GM12878 (cell line): ENCODE measurements around the gene CACNA1B. TPM values are rescaled to one million over a fixed set of nuclear protein-coding genes. Genes with fewer than 3 reads are reported as not detected.

Source experiments
- ATAC-seq: fragments of 200-7000 bp; cut with Tn5 transposase; 3 replicates; pipeline ENCODE4 v1.9.1; 2020; ENCODE audit warnings: mild to moderate bottlenecking, moderate library complexity
- BruUV-seq: library from RNA; stranded (reverse); fragments of 400-500 nt; replicated peaks from 2 replicates; lab custom pipeline; 2021; lab: Mats Ljungman, UMichigan
- CTCF ChIA-PET: fragments of 300-600 bp; sonication (Branson Sonifier 250); formaldehyde crosslinking; extraction: SDS; loops from one replicate; lab custom pipeline; 2021; ENCODE audit warnings: inconsistent platforms; lab: Yijun Ruan, JAX
- POLR2A ChIA-PET: fragments of 350-600 bp; formaldehyde crosslinking; extraction: SDS; loops from one replicate; lab custom pipeline; 2021; ENCODE audit warnings: inconsistent platforms; lab: Charles Lee
- RAD21 ChIA-PET: fragments of 300-600 bp; sonication (Branson Sonifier 250); formaldehyde crosslinking; loops from one replicate; lab custom pipeline; 2023; ENCODE audit warnings: antibody characterized with exemption; ENCODE audit not compliant: unreplicated experiment; lab: Charles Lee
- SMC1A ChIA-PET: fragments of 300-600 bp; sonication (Branson Sonifier 250); formaldehyde crosslinking; loops from one replicate; lab custom pipeline; 2023; ENCODE audit not compliant: unreplicated experiment, uncharacterized antibody; lab: Charles Lee
- DNase-seq: peaks from one replicate; pipeline ENCODE4 v3.0.0-alpha.2; 2011; ENCODE audit warnings: low read depth, low spot score
- FAIRE-seq: peaks from 3 replicates; lab custom pipeline; 2011; peaks lifted over from hg19 to GRCh38; lab: Jason Lieb, UNC
- H2AFZ ChIP-seq: 2 replicates; pipeline ENCODE4 v1.6.0; 2011; ENCODE audit warnings: low read depth, low read length, control low read depth; ENCODE audit not compliant: control insufficient read depth
- H3K27ac ChIP-seq: 2 replicates; pipeline ENCODE4 v1.5.1; 2011; ENCODE audit warnings: control low read depth; ENCODE audit not compliant: control insufficient read depth, insufficient read depth
- H3K27me3 ChIP-seq, 2 experiments: replicated peaks in 1 of 2; 2 replicates each; pipeline versions ENCODE4 v1.6.0 to v1.6.1; 2011; ENCODE audit warnings: low read length in 1 of 2; ENCODE audit not compliant: control insufficient read depth in 2 of 2, insufficient read depth in 2 of 2
- H3K36me3 ChIP-seq, 2 experiments: 2 replicates each; pipeline ENCODE4 v1.5.1; 2011; ENCODE audit warnings: low read length in 1 of 2; ENCODE audit not compliant: control insufficient read depth in 2 of 2, insufficient read depth in 2 of 2
- H3K4me1 ChIP-seq: 2 replicates; pipeline ENCODE4 v1.6.1; 2011; ENCODE audit warnings: mild to moderate bottlenecking, low read length, moderate library complexity, mixed read lengths; ENCODE audit not compliant: control insufficient read depth, insufficient read depth
- H3K4me2 ChIP-seq: 2 replicates; pipeline ENCODE4 v1.6.0; 2011; ENCODE audit warnings: control low read depth; ENCODE audit not compliant: control insufficient read depth, insufficient read depth
- H3K4me3 ChIP-seq: fragments of 200-600 bp; sonication (generic); 2 replicates; pipeline ENCODE4 v1.5.1; 2016
- H3K79me2 ChIP-seq: 2 replicates; pipeline ENCODE4 v1.6.0; 2011; ENCODE audit warnings: low read length; ENCODE audit not compliant: control insufficient read depth, insufficient read depth
- H3K9ac ChIP-seq: 2 replicates; pipeline ENCODE4 v1.8.0; 2011; ENCODE audit warnings: low read length, control low read depth, mixed read lengths; ENCODE audit not compliant: control insufficient read depth, insufficient read depth
- H3K9me3 ChIP-seq: replicated peaks from 3 replicates; pipeline ENCODE4 v1.5.1; 2011; ENCODE audit warnings: mild to moderate bottlenecking, low read length; ENCODE audit not compliant: control insufficient read depth, insufficient read depth
- H4K20me1 ChIP-seq: 2 replicates; pipeline ENCODE4 v1.6.0; 2011; ENCODE audit not compliant: control insufficient read depth, insufficient read depth
- BHLHE40 ChIP-seq, 2 experiments: fragments of 450-650 bp in 1 of 2; IDR thresholded peaks; 2 replicates each; pipeline ENCODE4 v1.6.1; 2011 to 2017; ENCODE audit warnings: low read depth in 2 of 2, borderline replicate concordance in 1 of 2, improper control_type of control experiment in 1 of 2, low read length in 1 of 2, mild to moderate bottlenecking in 1 of 2
- CEBPZ ChIP-seq: fragments of 150-350 bp; IDR thresholded peaks from 2 replicates; pipeline ENCODE4 v1.6.1; 2016; ENCODE audit warnings: low read depth, low read length
- CHD2 ChIP-seq: IDR thresholded peaks from 2 replicates; pipeline ENCODE4 v1.6.1; 2011; ENCODE audit warnings: low read depth, low read length, improper control_type of control experiment, borderline replicate concordance
- ELK1 ChIP-seq: IDR thresholded peaks from 2 replicates; pipeline ENCODE4 v1.6.1; 2012; ENCODE audit warnings: low read depth, low read length, improper control_type of control experiment
- ETV6 ChIP-seq, 2 experiments: fragments of 450-650 bp in 1 of 2; IDR thresholded peaks in 1 of 2; conservative IDR thresholded peaks in 1 of 2; 2 replicates each; pipeline ENCODE4 v1.6.1; 2014; ENCODE audit warnings: antibody characterized with exemption in 1 of 2, borderline replicate concordance in 1 of 2, low read depth in 1 of 2, mild to moderate bottlenecking in 1 of 2, moderate library complexity in 1 of 2
- IKZF1 ChIP-seq: fragments of 450-650 bp; conservative IDR thresholded peaks from 2 replicates; pipeline ENCODE4 v1.6.1; 2017; ENCODE audit warnings: antibody characterized with exemption, mild to moderate bottlenecking
- IKZF2 ChIP-seq, 2 experiments: fragments of 450-650 bp; IDR thresholded peaks; 2 replicates each; pipeline ENCODE4 v1.6.1; 2017; ENCODE audit warnings: mild to moderate bottlenecking in 2 of 2, moderate library complexity in 2 of 2
- RCOR1 ChIP-seq: conservative IDR thresholded peaks from 2 replicates; pipeline ENCODE4 v1.6.1; 2012; ENCODE audit warnings: low read depth, low read length, improper control_type of control experiment
- REST ChIP-seq: IDR thresholded peaks from 2 replicates; pipeline ENCODE4 v1.6.1; 2012; ENCODE audit warnings: mild to moderate bottlenecking, low read depth, low read length
- SREBF2 ChIP-seq: IDR thresholded peaks from 2 replicates; pipeline ENCODE4 v1.6.1; 2012; ENCODE audit warnings: mild to moderate bottlenecking, low read length
- ZSCAN29 ChIP-seq: fragments of 450-650 bp; IDR thresholded peaks from 2 replicates; pipeline ENCODE4 v1.6.1; 2017; ENCODE audit warnings: mild to moderate bottlenecking, moderate library complexity
- WGBS: methylation state at CpG from one replicate; pipeline ENCODE4 v1.1.6; 2016; ENCODE audit warnings: low lambda C conversion rate; ENCODE audit not compliant: insufficient replicate concordance, insufficient coverage; ENCODE audit errors: missing lambda C conversion rate; 5-methylcytosine and 5-hydroxymethylcytosine counted together
- in situ Hi-C: fragments of 300-500 bp; cut with MboI; formaldehyde crosslinking; loops from 9 replicates; pipeline ENCODE4 v1.14.3; 2018; ENCODE audit warnings: mixed read lengths
- intact Hi-C: fragments of 100-400 bp; cut with micrococcal nuclease; formaldehyde crosslinking; loops from one replicate; pipeline ENCODE4 v1.14.2; 2022; ENCODE audit not compliant: unreplicated experiment
- polyA plus RNA-seq, 11 experiments: library from polyadenylated mRNA; depleted of rRNA in 4 of 11; unstranded in 6 of 11; stranded (reverse) in 5 of 11; fragments of >200 nt; fragmentation: Nextera tagmentation in 4 of 11; fragmentation: Illumina TruSeq in 1 of 11; extraction: Ambion mirVana in 4 of 11; extraction: Trizol in 1 of 11; gene quantifications; 1 replicate in 1 of 11; 2 replicates in 10 of 11; pipeline versions ENCODE4 v1.2.1 to v1.2.3, GENCODE V29; 2011 to 2016; ENCODE audit warnings: inconsistent platforms in 2 of 11, missing spikeins in 2 of 11, low read depth in 1 of 11
- total RNA-seq, 4 experiments: library from RNA; depleted of rRNA in 3 of 4; stranded (reverse); fragments of >200 nt in 3 of 4; fragmentation: Illumina TruSeq in 1 of 4; extraction: Trizol in 1 of 4; gene quantifications; 2 replicates each; pipeline versions ENCODE4 v1.2.1 to v1.2.3, GENCODE V29; 2013 to 2021
- TF ChIP-seq, protein P1 (sequence below): fragments of 450-650 bp; IDR thresholded peaks from 2 replicates; pipeline ENCODE4 v1.6.1; 2017; ENCODE audit warnings: mild to moderate bottlenecking
- TF ChIP-seq, protein P2 (sequence below): fragments of 450-650 bp; IDR thresholded peaks from 2 replicates; pipeline ENCODE4 v1.6.1; 2014; ENCODE audit warnings: mild to moderate bottlenecking

Gene CACNA1B
- total and polyA plus RNA-seq, 10 of the 15 experiments (the other 5 are each of a cell fraction or from before 2014, with no cell fraction given), result 0.01 to 0.03 (median 0.01) TPM; not detected in 7

DNA sequence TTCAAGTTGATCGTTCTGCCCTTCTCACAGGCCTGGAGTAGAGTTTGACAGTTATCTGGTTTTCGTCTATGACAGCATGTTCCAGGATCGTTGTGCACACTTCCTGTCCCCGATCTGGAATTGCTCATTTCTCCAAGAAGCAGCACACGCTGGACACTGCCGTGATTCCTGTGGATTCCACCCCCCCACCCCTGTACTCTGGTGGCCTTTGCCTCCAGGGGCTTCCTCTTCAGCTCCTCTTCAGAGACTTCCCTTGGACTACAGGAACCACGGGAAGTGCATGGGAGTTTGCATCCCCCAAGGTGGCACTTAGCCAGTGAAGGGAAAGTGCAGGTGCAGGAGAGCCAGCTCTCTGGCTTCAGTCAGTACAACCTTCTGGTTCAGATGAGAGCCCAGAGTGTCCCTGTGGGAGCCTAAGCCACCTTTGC lies 160.7 kb downstream of the CACNA1B start:
- intact Hi-C loops, result no loop called here
- no peak overlapping the region for H2AFZ ChIP-seq
- no peaks in the 10 kb centered on the region for H3K36me3 ChIP-seq
- ChIA-PET RAD21 (no interaction called here), POLR2A (no interaction called here), CTCF (no interaction called here), SMC1A (no interaction called here)
- H3K27ac ChIP-seq, result no peak overlapping the region
- in situ Hi-C loops, result no loop called here
- no peaks in the 10 kb centered on the region for H3K9me3 ChIP-seq
- H3K4me2 ChIP-seq, result no peak overlapping the region
- no peak overlapping the region for H3K4me3 ChIP-seq
- peaks cover 1 to 3% of the 10 kb centered on the region in 2 experiments; a peak in 2 of 4 replicates for H3K27me3 ChIP-seq
- no peak overlapping the region for H3K9ac ChIP-seq
- no peak for DNase-seq
- H3K79me2 ChIP-seq, result no peaks in the 10 kb centered on the region
- no peaks in the 10 kb centered on the region for H4K20me1 ChIP-seq
- 19% methylated on average over 7 of the region's 7 CpGs for WGBS
- BruUV-seq, result no TSS peak
- no peak for ATAC-seq
- no peak for FAIRE-seq
- H3K4me1 ChIP-seq, result no peaks in the 10 kb centered on the region
- TF ChIP-seq, protein P1, sequence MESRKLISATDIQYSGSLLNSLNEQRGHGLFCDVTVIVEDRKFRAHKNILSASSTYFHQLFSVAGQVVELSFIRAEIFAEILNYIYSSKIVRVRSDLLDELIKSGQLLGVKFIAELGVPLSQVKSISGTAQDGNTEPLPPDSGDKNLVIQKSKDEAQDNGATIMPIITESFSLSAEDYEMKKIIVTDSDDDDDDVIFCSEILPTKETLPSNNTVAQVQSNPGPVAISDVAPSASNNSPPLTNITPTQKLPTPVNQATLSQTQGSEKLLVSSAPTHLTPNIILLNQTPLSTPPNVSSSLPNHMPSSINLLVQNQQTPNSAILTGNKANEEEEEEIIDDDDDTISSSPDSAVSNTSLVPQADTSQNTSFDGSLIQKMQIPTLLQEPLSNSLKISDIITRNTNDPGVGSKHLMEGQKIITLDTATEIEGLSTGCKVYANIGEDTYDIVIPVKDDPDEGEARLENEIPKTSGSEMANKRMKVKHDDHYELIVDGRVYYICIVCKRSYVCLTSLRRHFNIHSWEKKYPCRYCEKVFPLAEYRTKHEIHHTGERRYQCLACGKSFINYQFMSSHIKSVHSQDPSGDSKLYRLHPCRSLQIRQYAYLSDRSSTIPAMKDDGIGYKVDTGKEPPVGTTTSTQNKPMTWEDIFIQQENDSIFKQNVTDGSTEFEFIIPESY, result no peak
- no peak for TF ChIP-seq ELK1
- TF ChIP-seq, protein P2, sequence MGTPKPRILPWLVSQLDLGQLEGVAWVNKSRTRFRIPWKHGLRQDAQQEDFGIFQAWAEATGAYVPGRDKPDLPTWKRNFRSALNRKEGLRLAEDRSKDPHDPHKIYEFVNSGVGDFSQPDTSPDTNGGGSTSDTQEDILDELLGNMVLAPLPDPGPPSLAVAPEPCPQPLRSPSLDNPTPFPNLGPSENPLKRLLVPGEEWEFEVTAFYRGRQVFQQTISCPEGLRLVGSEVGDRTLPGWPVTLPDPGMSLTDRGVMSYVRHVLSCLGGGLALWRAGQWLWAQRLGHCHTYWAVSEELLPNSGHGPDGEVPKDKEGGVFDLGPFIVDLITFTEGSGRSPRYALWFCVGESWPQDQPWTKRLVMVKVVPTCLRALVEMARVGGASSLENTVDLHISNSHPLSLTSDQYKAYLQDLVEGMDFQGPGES, result no peak
- no peak for TF ChIP-seq CHD2
- no peak for TF ChIP-seq ETV6 (conservative IDR thresholded peaks at IDR 0.05 in 1 of 2, IDR thresholded peaks at IDR 0.05 in 1 of 2; ENCODE audit: borderline replicate concordance in 1 of 2, low read depth in 1 of 2)
- TF ChIP-seq ZSCAN29, result no peak
- TF ChIP-seq CEBPZ, result no peak
- no peak for TF ChIP-seq BHLHE40 (IDR thresholded peaks at IDR 0.05; ENCODE audit: borderline replicate concordance in 1 of 2, low read depth in 2 of 2, low read length in 1 of 2)
- no peak for TF ChIP-seq REST
- TF ChIP-seq IKZF2 (IDR thresholded peaks at IDR 0.05), result no peak
- TF ChIP-seq IKZF1, result no peak
- TF ChIP-seq RCOR1, result no peak
- no peak for TF ChIP-seq SREBF2
